HG02798 (cell line): ENCODE measurements around the gene NEUROD4.
"Not testable (repeated sequence)": the region's sequence is repeated elsewhere in the genome, so short reads cannot be mapped to it uniquely, and the experiment has no call there.

ENCODE experiments used
- ATAC-seq: cut with Tn5 transposase; IDR thresholded peaks from one replicate; pipeline ENCODE4 v1.9.1; 2021; ENCODE audit warnings: mild to moderate bottlenecking; ENCODE audit not compliant: unreplicated experiment, poor library complexity

Gene NEUROD4, protein sequence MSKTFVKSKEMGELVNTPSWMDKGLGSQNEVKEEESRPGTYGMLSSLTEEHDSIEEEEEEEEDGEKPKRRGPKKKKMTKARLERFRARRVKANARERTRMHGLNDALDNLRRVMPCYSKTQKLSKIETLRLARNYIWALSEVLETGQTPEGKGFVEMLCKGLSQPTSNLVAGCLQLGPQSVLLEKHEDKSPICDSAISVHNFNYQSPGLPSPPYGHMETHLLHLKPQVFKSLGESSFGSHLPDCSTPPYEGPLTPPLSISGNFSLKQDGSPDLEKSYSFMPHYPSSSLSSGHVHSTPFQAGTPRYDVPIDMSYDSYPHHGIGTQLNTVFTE

DNA sequence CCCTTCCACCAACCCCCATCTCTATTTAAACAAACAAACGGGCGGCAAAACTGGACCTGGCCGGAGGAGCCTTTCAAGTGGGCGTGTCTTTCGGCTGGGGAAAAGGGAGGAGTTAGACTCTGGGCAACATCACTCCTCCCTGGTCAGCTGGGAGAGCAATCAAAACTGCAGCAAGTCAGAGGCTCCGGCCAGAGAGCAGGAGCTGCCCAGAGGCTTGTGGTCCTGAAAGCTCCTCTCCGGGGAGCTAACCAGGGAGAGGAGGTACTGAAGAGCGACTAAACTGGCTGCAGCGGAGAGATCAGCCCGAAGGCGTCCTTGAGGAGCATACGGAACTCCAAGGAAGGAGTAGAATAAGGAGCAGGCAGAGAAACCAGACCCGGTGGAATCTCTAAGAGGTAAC lies at the start of gene NEUROD4:
TSS of gene NEUROD4 (plus strand) at position 191 of the 400 bp plus-strand sequence. CDS start 6,466 bp downstream, outside the sequence.
- peak; percentile 77 for ATAC-seq

DNA sequence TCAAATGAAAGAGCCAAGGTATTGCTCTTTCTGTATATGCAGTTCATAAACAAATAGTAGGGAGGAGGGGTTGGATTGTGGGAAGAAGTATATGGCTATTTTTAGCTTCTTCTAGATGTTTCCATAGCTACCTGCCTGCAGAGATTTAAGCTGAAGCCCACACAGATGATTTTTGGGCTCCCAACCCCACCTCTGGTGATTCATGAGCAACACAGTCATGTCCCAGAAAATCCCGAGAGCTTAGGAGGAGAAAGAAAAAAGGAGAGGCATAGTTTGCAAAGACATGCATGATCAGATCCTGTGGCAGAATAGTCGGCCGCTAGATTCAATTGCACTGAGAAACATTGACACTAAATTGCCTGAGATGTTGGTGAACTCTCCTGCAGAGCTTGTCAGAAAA lies 49.0 kb upstream of the NEUROD4 start:
- no peak for ATAC-seq

DNA sequence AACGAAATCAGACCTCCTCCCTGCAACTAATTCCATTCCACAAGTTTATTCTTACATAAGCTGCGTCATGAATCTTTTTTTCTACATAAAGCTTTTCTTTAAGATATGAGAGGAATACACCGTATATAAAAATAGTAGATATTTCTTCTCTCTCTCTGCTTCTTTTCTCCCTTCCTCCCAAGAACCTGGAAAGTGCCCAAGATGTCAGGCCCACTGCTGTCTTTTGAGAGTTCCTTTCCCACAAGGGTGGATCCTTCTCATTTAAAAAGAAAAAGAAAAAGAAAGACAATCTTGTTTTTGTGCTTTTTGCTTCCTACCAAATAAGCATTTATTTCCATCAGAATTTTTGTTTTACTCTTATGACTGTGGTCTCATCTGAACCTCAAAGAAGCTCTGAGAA lies 46.2 kb upstream of the NEUROD4 start:
- ATAC-seq, result no peak

DNA sequence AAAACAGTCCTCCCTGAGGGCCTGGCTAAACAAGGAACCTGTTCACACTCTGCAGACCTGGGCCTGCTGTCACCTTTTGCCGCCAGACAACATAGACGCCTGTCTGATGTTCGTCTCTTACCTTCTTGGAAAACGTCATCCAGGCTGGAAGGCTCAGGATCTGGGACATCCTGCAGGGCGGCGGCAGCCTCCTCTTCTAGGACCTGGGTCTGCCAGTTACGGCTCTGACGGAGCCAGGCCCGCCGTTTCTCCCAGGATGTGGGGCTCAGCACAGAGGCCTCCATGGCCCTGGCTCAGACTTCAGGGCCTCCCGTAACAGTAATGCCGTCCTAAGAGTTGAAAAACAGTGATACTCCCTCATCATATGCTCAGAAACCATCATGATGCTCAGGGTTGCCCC lies 45.5 kb upstream of the NEUROD4 start:
- ATAC-seq, result no peak

DNA sequence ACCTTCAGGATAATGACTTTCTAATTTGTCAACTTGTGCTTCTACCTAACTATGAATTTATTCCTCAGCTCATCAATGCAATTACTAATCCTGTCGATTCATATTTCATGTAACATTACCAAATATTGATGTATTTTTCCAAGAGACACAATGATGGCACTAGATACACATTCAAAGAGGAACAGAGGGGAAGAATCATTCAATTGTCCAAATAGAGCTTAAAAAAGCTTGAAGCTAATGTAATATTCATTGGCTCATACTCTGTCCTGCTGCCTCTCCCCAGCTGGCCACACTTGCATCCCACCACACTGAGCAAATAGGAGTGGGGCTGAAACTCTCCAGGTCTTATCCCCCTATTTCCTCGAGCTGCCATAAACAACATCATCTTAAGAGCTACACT lies 44.5 kb upstream of the NEUROD4 start:
- ATAC-seq, result no peak

DNA sequence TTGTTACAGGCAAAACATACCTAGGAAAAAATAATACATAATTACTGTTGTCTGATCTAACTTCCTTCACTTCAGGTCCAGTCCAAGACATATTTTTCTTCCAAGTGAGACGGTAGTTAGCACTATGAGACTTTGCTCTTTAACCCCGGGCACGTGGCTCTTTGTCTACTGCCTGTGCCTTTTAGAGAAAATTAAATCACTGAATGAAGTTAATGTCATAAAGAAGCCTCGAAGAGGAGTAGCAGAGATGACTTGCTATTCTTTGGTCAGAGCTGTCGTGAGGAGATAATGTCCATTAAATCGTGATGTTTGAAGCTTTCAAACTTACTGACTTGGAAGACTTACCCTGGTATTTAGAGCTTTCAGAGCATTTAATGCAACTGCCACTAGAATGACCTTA lies 43.9 kb upstream of the NEUROD4 start:
- ATAC-seq, result no peak

DNA sequence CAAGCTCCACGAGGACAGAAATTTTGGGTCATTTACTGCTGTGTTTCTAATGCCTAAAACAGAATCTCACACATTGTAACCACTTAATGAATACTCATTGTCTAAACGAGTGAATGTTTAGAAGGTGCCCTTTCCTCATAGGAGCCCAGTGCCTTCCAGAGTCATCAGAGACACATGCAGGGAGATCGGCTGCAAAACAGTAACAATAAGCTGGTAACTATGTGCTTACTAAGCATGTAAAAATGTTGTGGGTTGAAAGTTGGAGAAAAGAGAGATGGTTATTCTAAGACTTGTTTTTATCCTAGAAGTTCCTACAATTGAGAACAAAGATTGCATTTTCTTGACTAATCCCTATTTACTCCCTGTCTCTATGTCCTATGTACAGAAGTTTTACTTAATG lies 42.6 kb upstream of the NEUROD4 start:
- no peak for ATAC-seq

DNA sequence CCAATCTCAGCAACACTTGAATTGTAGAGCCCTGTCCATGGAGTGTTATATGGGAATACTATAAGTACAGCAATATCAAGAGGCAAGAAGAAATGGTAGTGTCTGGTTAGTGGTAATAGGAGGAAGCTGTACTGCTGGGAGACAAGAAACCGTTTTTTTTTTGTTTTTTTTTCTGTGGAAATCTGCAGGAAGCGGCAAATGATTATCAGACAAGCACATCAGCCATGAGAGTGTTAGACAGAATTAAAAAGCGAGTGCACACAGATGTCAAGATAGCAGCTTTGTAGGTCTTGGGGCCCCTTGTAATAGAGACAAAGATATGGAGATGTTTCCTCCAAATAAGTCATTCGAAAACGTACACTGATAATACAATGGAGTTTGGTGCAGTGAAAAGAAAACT lies 41.9 kb upstream of the NEUROD4 start:
- no peak for ATAC-seq

DNA sequence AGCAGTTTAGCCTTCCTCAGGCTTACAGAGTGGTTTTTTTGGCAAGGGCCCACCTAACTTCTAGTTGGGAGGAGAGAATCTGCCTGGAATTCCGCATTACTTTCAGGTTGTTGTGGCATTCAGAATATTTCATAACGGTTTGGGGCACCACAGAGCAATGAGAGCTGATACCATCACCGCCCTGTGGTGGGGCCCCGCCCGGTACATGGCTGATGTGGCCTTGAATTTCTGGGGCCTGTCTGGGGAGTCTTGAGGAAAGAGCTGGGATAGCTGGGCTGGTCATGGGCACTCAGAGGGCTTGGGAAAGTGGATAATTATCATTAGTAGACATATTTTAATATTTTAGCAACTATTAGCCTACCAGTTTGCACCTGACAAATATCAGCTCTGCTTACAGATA lies 39.4 kb upstream of the NEUROD4 start:
- no peak for ATAC-seq

DNA sequence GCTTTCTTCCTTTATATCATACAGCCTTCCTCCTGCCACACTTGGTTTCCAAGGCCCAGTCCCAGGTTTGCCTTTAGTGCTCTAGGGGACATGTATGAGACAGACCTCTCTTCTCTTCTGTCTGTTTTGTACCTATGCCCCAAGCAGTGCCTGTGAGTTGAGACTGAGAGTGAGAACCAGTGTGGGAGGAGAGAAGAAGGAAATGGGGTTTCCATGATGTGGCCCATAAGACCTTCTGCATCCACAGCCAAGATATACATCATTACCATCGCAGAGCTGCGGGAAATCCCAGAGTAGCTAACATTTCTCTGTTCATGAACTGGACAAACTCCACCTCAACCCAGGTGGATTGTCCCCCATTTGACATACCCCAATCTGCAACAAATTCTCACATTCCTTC lies 38.0 kb upstream of the NEUROD4 start:
- ATAC-seq, result peak; percentile 29

DNA sequence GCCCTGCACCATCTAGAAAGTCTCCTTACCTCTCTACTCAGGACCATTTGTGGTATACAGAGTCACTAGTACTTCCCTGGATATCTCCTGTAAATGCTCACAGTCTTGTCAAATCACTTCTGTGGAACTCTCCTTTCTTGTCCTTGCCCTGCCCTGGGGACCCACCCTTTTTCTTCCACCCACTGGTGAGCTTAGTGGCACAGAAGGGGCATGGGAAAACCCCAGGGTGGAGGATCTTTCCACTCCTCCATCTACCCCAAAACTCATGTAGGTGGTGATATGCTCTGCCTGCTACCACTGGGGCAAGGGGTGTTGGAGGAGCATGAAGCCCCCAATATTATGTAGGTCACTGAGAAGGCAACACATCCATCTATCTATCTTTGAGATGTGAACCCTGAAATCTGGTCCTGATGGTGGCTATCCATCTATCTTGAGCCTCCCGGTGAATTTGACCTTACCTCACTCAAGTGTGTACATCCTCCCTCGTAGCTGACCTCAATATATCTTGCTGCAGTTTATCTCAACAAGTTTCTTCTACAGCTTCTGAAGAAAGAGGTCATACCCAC lies 36.2 kb upstream of the NEUROD4 start:
- no peak for ATAC-seq

DNA sequence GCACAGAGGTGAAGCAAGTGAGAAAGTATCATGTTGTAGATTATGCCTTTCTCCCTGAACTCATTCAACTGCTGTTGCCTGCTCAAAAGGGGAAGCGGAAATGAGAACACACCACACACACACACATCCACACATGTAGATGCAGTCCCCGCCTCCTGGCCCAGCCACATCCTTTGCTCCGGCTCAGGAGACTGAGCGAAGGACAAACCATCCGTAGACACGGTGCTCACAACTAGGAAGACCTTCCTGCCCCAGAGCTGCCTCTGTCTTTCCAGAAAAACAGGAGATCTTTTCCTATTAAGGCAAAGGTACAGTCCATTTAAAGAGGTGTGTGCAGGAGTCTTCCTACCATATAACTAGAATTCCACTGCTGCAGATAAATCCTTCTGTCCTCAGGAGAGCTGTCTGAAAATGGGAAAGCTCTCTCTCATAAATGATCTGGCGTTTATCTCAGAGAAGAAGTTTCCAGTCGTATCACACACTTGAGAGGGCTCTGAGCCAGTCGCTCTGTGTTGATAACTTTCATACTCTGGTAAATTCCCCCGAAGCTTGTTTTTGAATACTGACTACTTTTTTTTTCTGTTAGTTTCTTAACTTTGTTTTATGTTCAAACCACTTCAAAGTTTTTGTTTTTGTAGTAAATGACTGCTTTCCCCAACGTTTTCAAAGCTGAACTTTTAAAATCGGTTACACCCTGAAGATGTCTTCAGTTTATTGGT lies 35.0 kb upstream of the NEUROD4 start, which contains the start of gene TESPA1:
TSS of gene TESPA1 (minus strand) at position 105 of the 719 bp plus-strand sequence. CDS start 10,200 bp downstream, outside the sequence.
- peak; percentile 95 for ATAC-seq

DNA sequence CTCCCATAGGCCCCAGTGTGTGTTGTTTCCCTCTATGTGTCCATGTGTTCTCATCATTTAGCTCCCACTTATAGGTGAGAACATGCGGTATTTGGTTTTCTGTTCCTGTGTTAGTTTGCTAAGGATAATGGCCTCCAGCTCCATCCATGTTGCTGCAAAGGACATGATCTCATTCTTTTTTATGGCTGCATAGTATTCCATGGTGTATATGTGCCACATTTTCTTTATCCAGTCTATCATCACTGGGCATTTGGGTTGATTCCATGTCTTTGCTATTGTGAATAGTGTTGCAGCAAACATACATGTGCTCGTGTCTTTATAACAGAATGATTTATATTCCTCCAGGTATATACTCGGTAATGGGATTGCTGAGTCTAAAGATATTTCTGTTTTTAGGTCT lies 33.0 kb upstream of the NEUROD4 start:
- not testable (repeated sequence) for ATAC-seq

DNA sequence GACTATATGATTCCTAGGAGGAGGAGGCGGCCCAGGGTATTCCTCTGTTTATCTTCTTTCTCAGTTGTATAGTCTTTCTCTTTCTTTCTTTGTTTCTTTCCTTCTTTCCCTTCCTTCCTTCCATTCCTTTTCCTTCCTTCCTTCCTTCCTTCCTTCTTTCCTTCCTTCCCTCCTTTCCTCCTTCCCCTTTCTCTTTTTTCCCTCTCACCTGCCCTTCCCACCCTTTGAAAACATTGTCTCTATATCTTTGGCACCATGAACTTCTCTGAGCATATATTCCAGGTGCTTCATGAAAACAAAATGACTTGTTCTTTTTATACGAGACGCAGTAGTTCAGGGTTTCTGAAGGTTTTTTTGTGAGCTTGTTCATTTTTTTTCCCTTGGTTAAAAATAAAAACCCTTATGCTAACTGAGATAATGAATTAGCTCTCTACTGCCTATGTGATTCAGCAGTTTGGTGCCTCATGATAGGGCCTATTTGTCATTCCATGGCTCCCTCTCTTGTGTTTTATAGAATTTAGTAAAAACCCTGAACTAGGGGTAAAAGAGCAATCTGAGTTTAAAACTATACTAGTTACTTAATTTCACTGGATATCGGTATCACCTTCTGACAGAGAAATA lies 32.1 kb upstream of the NEUROD4 start:
- ATAC-seq, result no peak

DNA sequence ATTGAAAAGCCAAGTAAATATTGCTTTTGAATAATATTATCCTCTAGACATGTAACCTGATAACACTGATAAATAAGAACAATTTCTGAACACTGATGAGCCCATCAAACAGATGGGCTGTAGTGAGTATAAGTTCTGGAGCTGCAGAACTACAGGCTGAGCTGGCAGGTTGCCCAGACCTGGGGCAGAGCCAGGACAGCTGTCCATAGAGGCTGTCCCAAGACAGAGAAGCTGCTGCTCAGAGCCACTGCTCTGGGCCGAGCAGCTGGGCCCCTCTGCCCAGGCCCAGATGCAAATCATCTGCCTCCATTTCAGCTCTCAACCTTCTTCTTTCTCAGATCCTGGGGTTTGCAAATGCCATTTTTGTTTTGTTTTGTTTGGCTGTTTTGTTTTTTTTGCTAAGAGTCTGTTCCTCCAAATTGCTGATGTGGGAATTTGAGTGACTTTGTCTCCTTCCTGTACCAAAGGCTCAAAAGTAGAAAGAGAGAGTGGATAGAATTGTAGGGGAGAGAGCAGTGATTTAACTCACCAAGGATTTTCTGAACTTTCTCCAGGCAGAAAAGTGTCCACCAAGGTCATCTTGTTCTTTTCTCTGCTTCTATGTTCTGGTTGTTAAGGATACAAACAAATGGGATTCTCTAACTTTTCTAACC lies 31.2 kb upstream of the NEUROD4 start:
- ATAC-seq, result peak; percentile 33

DNA sequence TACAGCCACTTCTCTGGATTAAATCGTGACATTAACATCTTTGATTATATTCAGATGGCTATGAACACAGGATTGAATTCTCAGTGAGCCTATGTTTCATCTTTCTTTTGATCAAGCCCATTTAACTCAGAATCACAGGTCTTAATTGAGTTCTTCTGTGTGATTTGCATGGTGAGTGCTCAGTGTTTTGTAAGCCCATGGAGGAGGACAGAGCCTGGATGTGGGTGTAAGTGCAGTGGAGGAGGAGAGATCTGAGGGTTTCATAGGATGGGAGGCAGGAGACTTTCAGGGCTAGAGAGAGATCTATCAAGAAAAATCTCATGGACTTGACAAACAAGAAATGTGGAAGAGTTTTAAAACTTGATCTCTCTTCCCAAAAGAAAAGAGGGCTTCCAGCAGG lies 29.9 kb upstream of the NEUROD4 start:
- ATAC-seq, result no peak

DNA sequence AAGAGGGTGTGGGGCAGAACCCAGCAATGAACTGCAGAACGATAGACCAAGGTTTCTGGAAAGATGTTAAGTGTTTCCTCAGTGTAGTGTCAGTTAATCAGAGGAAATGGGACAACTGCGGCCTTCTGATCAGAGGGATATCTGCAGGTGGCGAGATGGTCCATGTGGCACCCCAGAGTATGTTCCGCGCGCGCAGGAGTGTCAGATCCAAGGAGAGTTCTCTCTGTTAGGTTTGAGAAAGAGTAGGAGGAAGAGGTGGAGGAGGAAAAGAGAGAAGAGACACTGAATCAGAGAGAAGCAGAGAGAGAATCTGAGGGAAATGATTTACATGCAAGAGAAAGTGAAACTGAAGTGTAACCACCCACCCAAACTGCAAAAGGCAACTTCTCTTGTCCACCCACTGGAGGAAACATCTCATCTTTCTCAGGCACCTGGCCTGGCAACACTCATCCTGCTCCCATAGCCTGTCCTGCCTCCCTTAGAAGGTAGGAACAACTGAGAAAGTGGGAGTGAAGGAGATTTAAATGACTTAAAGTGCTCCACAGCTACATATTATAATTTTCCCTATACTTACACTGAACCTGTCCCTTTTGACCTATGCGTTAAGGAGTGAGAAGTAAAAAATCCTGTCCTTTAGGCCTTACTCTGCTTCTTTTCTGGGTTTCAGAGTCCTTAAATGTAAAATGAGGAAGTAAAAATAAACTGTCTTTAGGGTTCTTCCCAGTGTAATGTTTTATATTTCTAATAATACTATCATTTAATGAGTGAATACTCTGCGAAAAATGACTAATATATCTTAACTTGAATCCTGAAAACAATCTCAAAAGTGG lies 28.4 kb upstream of the NEUROD4 start:
- peak; percentile 80 for ATAC-seq

DNA sequence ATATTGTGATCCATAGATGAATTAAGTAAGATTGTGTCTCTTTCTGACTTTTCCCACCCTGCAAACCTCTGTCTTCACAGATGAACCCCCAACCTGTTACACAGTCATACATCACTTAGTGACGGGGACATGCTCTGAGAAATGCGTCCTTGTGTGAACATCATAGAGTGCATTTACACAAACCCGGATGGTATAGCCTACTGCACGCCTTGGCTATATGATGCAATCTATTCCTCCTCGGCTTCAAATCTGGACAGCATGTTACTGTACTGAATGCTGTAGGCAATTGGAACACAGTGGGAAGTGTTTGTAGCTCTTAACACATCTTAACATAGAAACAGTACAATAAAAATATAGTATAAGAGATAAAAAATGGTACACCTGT lies 27.8 kb upstream of the NEUROD4 start:
- peak; percentile 30 for ATAC-seq

DNA sequence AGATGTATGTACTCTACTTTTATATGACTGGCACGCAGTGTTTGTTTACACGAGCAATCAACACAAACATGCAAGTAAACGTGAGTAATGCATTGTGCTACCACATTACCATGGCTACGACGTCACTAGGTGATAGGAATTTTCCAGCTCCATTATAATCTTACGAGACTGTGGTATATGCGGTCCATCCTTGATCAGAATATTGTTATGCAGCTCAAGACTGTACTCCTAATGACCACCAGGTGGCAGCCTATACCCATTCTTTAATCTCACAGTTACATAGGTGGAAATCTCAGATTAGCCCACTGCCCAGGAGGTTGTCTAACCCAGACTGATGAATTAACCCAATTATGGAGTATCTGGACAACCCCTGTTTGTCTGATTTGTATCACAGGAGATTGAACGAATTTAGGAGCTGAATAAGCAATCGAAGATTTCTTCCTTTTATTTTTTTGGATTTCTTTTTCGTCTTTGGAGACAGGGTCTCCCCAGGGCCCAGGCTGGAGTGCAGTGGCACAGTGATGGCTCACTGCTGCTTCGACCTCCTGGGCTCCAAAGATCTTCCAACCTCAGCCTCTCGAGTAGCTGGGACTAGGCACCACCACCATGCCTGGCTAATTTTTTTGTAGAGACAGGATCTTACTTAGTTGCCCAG lies 26.5 kb upstream of the NEUROD4 start:
- peak; percentile 39 for ATAC-seq
